MCF 10A (cell line): ENCODE data around the gene CCDC171. TPM values are rescaled to one million over a fixed set of nuclear protein-coding genes. Genes with fewer than 3 reads are reported as not detected.

Experiments
- BruUV-seq: library from RNA; stranded (reverse); fragments of 400-500 nt; replicated peaks from 2 replicates; lab custom pipeline; 2021; lab: Mats Ljungman, UMichigan
- CTCF ChIA-PET: fragments of 300-600 bp; sonication (Branson Sonifier 250); formaldehyde crosslinking; extraction: SDS; loops from one replicate; lab custom pipeline; 2021; ENCODE audit warnings: antibody characterized with exemption, inconsistent platforms; lab: Yijun Ruan, JAX
- POLR2A ChIA-PET: fragments of 300-600, 350-650 bp; sonication (Branson Sonifier 250); formaldehyde crosslinking; extraction: SDS; loops from one replicate; lab custom pipeline; 2020; ENCODE audit warnings: antibody characterized with exemption, inconsistent platforms; lab: Yijun Ruan, JAX
- DNase-seq: peaks from one replicate; pipeline ENCODE4 v3.0.0-alpha.2; 2018; ENCODE audit not compliant: unreplicated experiment
- H3K27ac Mint-ChIP-seq: one replicate; pipeline ENCODE4 v1.8.0; 2022; ENCODE audit warnings: mild to moderate bottlenecking, low read depth, mixed read lengths; ENCODE audit not compliant: unreplicated experiment
- H3K27me3 Mint-ChIP-seq: one replicate; pipeline ENCODE4 v1.8.0; 2022; ENCODE audit warnings: mixed read lengths; ENCODE audit not compliant: insufficient read depth, unreplicated experiment
- H3K36me3 Mint-ChIP-seq: one replicate; pipeline ENCODE4 v1.8.0; 2022; ENCODE audit warnings: mild to moderate bottlenecking, moderate library complexity, mixed read lengths; ENCODE audit not compliant: insufficient read depth, unreplicated experiment
- H3K4me1 Mint-ChIP-seq: one replicate; pipeline ENCODE4 v1.8.0; 2022; ENCODE audit warnings: mixed read lengths; ENCODE audit not compliant: insufficient read depth, unreplicated experiment
- H3K4me3 Mint-ChIP-seq: one replicate; pipeline ENCODE4 v1.8.0; 2022; ENCODE audit warnings: mild to moderate bottlenecking, moderate library complexity, mixed read lengths; ENCODE audit not compliant: unreplicated experiment
- H3K9me3 Mint-ChIP-seq: one replicate; pipeline ENCODE4 v1.8.0; 2022; ENCODE audit warnings: mixed read lengths; ENCODE audit not compliant: unreplicated experiment
- intact Hi-C: fragments of 100-400 bp; cut with micrococcal nuclease; formaldehyde crosslinking; loops from 2 replicates; pipeline ENCODE4 v1.14.1; 2022
- total RNA-seq: library from RNA; stranded (reverse); gene quantifications from 2 replicates; pipeline ENCODE4 v1.2.3, GENCODE V29; 2022
- TF ChIP-seq, protein P1 (sequence below): fragments of 200-600 bp; IDR thresholded peaks from one replicate; pipeline ENCODE4 v1.8.0; 2022; ENCODE audit warnings: antibody characterized with exemption, mild to moderate bottlenecking; ENCODE audit not compliant: unreplicated experiment

Gene CCDC171
- total RNA-seq, 1 experiment from 2014 or later = 1.7 TPM

DNA sequence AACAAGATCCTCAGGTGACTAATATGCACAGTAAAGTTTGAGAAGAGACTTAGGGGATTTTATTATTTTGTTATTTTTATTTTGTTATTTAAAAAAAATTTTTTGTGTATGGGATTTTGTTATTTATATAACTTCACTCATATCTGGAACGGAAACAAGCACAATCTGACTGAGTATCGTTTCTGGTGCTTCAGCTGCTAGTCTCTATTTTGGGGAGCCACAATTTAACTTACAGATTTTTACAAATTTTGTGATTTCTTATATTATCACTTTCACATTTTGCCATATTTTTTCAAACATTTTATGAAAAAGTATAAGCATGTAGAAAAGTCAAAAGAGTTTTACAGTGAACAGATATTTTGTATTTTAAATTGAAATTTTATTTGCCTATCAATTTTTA is 208.7 kb downstream of the CCDC171 start:
- TF ChIP-seq, protein P1, sequence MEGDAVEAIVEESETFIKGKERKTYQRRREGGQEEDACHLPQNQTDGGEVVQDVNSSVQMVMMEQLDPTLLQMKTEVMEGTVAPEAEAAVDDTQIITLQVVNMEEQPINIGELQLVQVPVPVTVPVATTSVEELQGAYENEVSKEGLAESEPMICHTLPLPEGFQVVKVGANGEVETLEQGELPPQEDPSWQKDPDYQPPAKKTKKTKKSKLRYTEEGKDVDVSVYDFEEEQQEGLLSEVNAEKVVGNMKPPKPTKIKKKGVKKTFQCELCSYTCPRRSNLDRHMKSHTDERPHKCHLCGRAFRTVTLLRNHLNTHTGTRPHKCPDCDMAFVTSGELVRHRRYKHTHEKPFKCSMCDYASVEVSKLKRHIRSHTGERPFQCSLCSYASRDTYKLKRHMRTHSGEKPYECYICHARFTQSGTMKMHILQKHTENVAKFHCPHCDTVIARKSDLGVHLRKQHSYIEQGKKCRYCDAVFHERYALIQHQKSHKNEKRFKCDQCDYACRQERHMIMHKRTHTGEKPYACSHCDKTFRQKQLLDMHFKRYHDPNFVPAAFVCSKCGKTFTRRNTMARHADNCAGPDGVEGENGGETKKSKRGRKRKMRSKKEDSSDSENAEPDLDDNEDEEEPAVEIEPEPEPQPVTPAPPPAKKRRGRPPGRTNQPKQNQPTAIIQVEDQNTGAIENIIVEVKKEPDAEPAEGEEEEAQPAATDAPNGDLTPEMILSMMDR = no peak
- BruUV-seq = no TSS peak
- Mint-ChIP-seq H3K4me3 (no peak overlapping the region), H3K36me3 (no peaks in the 10 kb centered on the region), H3K4me1 (no peaks in the 10 kb centered on the region), H3K27ac (no peak overlapping the region), H3K9me3 (no peaks in the 10 kb centered on the region), H3K27me3 (no peaks in the 10 kb centered on the region)
- POLR2A ChIA-PET = interaction anchor here (0.6 kb wide), 1 partner anchor 231 kb away, joined by 4 read pairs; no protein-coding TSS in a partner anchor
- DNase-seq = no peak
- CTCF ChIA-PET = no interaction called here
- intact Hi-C loops = no loop called here

DNA sequence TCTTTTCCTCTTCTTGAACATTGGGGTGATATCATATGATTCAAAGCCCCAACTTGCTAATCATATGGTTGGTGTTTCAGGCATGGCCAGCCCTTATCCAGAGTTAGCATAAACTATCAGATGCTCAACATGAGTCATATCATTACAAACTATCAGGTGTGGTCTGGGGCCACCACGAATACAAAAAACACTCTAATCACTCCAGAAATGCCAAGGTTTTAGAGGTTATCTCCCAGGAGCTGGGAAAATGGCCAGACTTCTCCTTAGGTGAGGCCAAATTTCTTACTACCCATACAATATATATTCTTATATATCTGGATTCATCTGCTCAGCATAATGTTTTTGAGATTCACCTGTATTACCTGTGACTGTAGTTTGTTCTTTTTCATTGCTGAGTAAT is 210.5 kb downstream of the CCDC171 start:
- no peak overlapping the region for H3K4me3 Mint-ChIP-seq
- POLR2A ChIA-PET = no interaction called here
- TF ChIP-seq, protein P1 = no peak
- no peak overlapping the region for H3K27ac Mint-ChIP-seq
- no TSS peak for BruUV-seq
- H3K4me1 Mint-ChIP-seq = no peaks in the 10 kb centered on the region
- CTCF ChIA-PET = interaction anchor here (0.5 to 0.6 kb wide), 2 partner anchors 103 to 148 kb away, joined by 3 to 6 read pairs; no protein-coding TSS in a partner anchor
- H3K36me3 Mint-ChIP-seq = no peaks in the 10 kb centered on the region
- no peaks in the 10 kb centered on the region for H3K9me3 Mint-ChIP-seq
- H3K27me3 Mint-ChIP-seq = no peaks in the 10 kb centered on the region
- intact Hi-C loops = no loop called here
- DNase-seq = no peak

DNA sequence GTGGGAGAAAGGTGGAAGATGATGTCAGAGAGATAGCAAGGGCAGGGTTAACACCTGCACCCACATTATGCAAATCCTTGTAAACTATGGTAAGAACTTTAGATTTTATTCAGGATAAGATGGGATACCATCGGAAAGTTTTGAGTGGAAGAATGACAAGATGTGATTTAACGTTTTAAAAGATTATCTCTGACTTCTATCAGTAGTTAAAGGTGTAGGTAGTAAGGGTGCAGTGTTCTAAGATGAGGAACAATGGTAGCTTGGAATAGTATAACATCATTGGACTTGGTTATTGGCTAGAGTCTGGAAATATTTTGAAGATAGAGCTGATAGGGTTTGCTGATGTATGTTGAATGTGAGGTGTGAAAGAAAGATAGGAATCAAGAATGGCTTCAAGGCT is 211.3 kb downstream of the CCDC171 start:
- no peak for DNase-seq
- Mint-ChIP-seq H3K4me3 (no peak overlapping the region), H3K36me3 (no peaks in the 10 kb centered on the region), H3K4me1 (no peaks in the 10 kb centered on the region), H3K9me3 (no peaks in the 10 kb centered on the region), H3K27ac (no peak overlapping the region), H3K27me3 (no peaks in the 10 kb centered on the region)
- no TSS peak for BruUV-seq
- ChIA-PET CTCF (no interaction called here), POLR2A (no interaction called here)
- TF ChIP-seq, protein P1 = no peak
- intact Hi-C loops = no loop called here

DNA sequence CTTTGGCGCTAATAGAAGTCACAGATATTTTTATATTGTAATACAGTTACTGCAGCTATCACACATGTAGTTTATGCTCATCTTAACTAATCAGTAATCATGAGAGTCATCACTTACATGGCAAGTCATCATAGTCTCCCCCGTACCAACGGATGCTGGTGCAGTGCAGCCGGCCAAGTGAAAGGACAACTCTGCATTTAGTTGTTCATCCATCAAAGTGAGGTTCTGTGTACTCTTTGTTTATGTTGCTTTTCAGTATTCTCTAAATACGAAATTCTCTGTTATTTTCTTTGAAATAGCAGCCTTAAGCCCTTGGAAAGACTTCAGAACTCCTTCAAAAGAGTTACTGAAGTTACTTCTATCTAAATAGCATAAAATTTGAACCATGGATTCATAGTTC is 216.7 kb downstream of the CCDC171 start:
- intact Hi-C loops = no loop called here
- H3K4me1 Mint-ChIP-seq = no peaks in the 10 kb centered on the region

More for the DNA sequence above, 216.7 kb downstream of the CCDC171 start:
- Mint-ChIP-seq H3K36me3 (no peaks in the 10 kb centered on the region), H3K27me3 (no peaks in the 10 kb centered on the region), H3K4me3 (no peak overlapping the region), H3K9me3 (peaks cover 5% of the 10 kb centered on the region), H3K27ac (no peak overlapping the region)
- no peak for DNase-seq
- POLR2A ChIA-PET = no interaction called here
- BruUV-seq = no TSS peak
- TF ChIP-seq, protein P1 = no peak
- CTCF ChIA-PET = no interaction called here
